Stimulated activated CD8-positive, alpha-beta memory T cell treated with anti-CD3 and anti-CD28 coated beads, Interleukin-15, amount 100 ng/mL, for 4 hours (primary cell): ENCODE results near the gene NFIB.

Experiments
- DNase-seq, 2 donors: peaks; one replicate each; pipeline ENCODE4 v3.0.0-alpha.2; 2020; ENCODE audit warnings: low read depth in 2 of 2

The NFIB gene

DNA sequence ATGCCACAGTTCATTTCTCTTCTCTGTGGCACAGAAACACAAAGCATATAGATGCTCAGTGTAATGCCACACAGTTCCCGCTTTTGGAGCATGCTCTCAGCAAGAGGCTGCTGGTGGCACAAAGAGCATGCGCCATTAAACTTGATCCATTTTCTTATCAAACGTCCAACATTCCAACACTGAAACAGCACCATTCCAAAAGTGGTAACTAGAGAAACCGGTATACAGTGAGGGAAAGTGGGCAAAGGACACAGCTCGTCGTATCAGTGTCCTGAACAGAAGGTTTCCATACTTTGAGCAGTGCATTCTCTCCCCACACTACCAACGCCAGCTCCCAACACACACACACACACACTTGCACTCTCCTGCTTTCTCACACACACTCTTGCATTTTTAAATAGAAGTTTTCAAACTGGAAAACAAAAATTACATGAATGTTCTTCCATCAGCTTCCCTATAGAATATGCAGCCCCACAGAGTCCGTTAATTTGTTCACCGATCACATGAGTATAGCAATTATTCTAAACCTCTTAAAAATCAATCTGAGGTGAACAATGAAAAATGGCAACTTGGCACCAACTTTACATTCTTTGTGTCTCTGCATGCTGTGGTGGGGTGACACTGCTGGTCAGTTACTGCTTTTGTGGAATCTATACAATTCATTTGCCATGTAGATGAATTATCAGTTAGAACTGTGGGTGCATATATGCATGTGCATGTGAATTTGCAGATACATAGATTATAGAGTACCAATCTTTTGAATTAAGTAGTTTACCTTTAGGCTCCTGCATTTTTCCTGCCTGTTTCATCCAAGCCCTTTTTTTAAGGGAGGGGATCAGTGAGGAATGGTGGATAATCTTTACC lies 5.7 kb downstream of the NFIB start:
- DNase-seq: no peak

DNA sequence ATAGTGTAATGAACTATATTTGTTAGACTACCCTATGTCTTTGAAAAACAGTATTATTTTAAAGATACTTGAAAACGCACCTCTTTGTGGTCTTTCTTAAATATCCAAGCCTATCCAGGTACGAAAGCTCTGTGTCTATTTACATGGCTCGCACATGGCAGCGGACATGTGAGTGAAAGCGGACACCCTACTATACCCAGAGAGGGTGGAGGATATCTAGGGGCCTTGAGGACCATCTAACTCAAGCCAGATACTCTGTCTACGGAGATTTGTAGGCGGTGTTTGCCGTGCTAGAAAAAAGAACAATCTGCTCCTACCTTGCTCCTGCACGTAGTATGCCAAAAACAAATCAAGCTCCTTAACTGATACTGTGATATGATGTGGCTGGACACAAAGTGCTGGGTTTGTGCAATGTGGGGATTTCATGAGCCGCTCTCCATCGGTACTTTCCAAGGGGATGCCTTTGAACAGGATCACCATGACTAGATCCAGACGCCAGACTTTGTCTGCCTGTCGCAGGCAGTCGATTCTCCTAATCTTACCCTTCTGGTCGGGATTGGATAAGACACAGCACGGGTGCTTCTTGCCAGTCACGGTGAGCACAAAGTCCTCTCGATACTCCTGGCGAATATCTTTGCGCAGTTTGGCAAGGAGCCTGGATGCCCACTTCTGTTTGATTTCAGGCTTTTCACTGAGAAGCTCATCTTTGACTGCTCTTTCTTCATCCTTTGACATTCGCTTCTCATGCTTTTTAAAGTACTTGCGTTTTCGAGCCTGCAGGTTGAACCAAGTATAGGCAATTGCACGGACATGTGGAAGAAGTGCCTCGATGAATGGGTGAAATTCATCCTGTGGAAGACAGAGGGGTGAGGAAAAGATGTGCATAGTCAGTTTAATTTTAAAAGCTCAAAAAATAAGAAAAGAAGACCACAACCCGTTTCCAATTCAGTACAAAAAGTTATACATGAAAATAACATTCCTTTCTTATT lies 7.0 kb downstream of the NFIB start:
- DNase-seq: no peak

DNA sequence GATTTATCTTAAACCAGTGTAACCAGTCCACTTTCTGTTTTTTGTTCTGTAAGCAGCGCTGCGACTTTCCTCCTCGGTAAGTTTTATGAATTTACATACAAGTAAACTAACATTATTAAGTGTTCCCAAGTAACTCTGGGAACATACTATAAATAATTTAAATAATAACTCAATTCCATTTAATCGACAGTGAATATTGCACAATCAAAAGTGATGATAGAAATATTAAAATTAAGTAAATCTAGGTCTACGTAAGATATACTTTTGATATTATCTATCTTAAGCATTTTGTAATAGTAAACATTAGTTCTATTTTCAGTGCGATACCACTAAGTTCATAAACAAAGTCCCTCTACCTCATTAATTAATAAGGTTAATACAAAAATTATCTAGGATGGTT lies 7.8 kb downstream of the NFIB start:
- DNase-seq: no peak

GRCh38 chr9:14304259-14304658 lies 9.7 kb downstream of the NFIB start:
- no peak for DNase-seq

DNA sequence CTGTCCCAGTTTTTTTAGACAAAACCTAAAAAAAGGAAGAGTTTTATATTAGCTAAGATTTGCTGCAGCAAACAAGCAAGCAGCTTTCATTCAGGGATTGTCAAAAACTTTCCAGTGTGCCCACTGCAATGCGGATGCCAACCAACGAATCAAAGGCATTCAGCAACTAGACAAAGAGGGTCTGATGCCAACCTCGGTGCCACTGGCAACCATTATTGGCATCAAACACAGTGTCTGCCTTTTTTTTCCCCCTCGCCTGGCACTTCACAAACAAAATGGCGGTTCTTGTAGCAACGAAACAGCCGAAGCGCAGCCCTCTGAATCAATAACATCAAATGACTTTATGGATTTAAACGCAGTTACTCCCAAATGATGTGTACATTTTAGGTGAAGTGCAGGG lies 10.4 kb downstream of the NFIB start:
- no peak for DNase-seq

DNA sequence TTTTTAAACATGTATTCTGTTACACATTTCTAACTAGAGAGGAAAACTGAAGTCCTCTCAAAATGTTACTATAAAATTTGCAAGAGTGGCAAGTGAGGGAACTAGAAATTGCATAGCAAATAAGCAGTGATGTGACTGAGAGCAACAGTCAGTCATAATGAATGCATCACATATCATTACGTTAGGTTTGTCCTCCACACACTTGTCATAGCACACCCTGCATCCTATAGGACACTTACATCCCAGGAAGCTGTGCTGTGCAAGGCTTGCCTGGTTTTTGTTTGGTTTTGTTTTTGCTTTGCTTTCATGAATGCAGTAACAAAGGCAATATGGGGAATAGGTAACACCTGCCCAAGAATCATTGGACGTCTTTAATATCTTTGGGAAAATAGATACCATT lies 10.8 kb downstream of the NFIB start:
- no peak for DNase-seq

- DNase-seq: no peak
These were observed 11.5 kb downstream of the NFIB start for GRCh38 chr9:14302405-14302804.

DNA sequence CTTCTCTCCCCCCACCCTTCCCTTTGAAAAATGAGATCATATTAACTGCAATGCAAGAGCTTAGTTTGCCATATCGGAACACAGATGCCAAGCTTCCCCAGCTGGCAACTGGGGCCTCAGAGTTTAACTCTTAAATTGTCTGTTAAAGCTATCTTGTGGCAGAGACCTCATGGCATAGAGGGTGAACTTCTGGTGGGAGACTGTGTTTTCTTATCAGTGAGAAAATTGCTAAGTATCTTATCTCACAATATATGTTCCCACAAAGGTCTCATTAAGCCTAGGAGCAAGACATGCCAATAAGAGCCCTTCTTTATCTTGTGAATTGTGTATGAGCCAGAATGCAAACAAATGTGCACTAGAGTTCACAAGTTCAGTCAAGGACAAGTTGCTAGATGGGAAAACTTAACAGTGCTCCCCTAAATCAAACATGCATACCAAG lies 12.3 kb downstream of the NFIB start:
- DNase-seq: no peak

DNA sequence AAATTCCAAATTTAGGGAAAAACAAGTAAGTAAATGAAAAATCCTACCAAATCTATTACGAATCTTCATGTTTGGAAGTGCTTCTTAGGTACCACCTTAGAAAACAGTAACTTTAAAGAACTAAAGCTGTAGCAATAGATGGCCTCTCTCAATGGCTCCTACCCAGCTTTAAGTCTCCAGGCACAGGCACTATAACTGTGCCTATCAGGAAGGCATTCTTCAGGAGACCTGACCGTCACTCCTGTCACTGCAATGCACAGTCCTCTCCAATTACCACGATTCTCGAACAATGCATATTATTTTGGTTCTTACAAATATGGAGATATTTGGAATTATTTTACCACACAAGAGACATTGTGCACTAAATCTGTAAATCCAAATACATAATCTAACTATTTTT lies 12.9 kb downstream of the NFIB start:
- DNase-seq: no peak

DNA sequence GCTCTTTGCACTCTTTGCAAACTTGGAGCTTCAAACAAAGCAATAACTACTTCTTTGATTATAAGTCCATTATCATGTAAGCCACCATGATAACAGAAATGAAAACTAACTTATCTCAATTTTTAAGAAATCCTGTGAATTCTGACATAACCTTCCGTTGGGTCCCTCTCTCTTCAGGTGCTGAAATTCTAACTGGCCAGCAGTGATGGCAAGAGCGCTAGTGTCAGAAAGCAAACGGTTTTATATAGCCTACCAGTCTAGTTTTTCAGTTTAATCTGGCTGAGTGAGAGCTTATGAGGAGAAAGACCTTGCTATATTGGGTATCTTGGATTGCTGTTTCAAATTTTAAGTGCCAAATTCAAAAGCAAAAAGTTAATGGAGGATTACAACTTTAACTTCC lies 13.4 kb downstream of the NFIB start:
- DNase-seq: no peak

DNA sequence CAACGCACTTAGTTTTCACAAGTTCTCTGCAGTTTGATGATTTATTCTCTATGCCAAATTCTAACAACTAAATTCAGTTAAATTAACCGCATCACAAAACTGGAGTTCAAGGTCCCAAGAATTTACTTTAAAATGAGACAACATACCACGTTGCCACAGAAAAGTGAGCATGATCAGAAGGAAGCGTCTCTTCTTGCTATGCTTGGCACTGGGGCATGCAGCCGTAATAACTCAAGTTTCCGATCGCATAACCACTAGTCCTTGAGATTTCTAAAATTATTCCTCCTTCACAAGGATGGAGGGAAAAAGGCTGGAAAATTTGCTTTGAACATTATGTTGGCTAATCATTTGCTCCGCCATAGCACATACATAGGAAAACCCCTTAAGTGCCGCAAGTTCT lies 13.9 kb downstream of the NFIB start:
- DNase-seq: no peak

DNA sequence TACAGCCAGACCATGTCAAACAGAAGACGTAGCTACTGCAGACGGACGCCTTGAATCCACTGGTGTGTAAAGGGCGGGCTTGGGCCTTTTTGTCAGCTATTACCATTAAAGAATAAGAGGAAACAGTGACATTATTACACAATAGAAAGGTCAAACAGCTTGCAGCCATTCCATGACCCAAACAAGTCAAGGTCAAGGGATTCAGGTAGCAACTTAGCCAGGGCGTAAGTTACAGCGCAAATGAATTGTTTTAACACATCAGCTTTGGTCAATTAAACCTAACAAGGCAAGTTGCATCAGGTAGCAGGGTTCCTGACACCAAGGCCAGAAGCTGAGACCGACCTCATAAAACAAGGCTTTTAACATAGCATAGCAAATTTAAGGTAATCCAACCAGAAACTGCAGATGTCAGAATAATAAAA lies 15.3 kb downstream of the NFIB start:
- DNase-seq: no peak

GRCh38 chr9:14296495-14297113 lies 17.3 kb downstream of the NFIB start:
- DNase-seq: no peak

GRCh38 chr9:14294659-14295058 lies 19.3 kb downstream of the NFIB start:
- DNase-seq: no peak

DNA sequence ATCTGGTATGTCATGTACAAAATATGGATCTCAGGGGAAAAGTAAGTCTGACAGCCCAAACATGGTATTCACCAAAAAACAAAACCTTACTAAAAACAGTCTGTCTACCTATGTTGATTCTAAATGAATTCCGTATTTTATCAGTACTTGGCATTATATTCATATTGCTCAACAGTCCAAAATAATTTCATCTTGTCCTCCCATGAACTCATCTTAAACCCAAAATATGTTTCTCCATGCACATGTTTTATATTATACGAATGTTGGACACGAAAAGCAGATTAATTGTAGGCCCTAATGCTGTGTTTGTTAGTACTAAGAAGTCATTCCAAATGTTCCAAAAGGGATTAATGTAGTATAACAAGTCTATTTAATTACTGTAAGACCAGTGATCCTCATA lies 20.1 kb downstream of the NFIB start:
- no peak for DNase-seq

DNA sequence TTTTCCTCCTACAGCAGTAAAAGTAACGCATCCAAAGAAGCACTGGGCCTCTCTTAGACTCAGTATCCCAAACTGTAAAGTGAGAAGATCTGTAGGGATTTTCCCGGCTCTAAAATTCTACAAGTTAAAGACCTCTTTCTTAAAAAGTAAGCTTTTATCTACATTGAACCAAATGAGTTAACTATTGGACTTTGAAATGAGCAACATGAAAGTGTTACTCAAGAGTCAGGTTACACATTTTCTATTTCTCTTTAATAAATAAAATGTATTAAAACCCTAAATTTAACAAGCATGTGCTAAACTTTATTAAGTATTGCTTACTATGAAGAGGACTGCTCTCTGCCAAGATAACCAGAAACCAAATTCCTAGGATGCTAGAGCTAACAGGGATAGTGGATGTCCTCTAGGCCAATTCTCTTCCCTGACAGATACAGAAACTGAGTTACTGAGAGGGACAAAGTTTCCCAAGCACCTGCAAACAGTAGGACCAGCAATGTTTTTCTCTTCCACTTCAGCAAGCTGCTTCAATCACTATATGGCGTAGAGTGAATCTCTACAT lies 21.7 kb downstream of the NFIB start:
- DNase-seq: no peak

DNA sequence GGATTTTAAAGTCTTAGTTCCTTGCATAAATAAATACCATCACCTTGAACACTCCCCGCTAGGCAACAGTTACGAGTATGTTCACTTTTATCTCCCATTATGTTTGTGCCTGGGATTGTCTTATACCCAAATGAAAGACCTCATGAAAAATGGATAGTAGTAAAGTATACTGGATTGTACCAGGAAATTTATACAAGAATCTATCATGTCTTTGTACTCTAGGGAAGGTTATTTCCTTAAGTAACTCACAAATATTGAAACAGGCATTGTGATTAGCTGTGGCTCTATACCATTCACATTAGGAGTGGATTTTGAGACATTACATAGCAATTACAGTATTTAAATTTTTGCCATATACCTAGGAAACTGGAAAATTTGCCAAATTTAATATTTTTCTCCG lies 24.0 kb downstream of the NFIB start:
- DNase-seq: no peak

DNA sequence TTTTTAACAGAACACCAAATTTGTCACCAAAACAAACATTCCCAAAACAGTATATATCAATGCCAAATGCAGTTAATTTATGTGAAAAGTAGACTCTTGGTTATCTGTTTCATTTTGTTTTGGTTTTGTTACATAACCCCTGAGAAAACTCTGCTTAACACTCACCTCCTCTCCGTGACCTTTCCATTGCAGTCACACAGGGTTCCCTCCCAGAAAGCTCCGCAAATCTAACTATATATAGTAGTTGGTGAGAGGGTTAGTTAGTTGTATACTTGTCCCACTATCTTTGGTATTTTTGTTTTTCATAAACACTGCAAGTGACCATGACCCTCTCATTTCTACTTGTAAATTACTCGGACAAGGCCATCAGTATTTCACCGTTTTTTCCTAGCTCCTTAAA lies 25.5 kb downstream of the NFIB start:
- no peak for DNase-seq

DNA sequence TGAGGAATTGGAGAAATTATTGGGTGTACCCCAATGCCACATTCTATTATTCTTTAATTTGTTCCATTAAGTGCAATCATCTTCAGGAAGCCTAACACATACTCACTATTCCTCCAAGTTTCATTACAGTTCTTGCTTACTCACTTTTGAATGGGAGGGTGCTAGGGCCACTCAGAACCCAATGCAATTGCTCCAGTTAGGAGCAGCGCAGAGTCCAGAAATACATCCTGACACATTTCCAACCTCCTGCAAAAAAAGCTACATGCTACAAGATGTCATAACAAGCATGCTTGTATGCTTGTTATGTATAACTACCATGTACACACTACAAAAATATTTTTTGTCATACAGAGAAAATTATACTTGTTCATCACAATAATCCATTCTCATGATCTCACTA lies 27.8 kb downstream of the NFIB start:
- DNase-seq: no peak

DNA sequence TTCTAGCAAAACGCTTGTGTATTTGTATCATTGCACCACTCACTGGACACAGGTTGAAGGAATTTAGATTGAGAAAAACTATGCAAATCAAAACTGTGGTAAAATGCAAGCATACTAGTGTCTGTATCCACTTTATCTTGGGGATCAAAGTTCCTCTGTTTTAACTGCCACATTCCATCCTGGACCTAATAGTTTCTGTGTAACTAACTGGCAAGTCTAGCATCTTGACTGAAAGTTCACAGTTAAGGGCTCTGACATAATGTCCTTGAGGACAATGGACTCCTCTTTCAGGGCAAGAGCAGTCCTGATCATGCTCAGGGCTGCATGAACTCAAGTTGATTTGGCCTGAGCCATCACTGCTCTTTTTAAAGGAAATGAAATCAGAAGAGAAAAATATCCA lies 30.7 kb downstream of the NFIB start:
- DNase-seq: no peak

DNA sequence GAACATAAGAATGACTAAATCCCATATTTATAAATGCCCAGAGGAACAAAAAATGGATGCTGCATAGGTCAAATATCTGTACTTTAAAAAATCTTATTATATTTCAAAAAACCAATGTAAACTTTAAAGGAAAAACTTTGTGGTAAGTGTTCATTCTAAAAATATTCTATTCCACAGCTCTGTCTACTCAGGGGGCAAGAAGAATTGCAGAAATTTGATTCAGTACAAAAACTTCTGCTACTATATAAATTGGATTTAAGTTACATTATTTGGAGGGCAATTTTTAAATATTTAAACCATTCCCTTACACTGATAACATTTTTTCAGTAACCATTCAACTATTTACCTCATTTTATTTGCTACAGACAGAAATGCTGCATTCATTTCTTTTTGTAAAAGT lies 32.1 kb downstream of the NFIB start:
- DNase-seq: no peak
